ENCODE measurements around the gene FNTB. TPM values are rescaled to one million over a fixed set of nuclear protein-coding genes. Genes with fewer than 3 reads are reported as not detected.
A peak's percentile ranks its signal among the peaks of the same experiment; 100 is the strongest.

The FNTB gene
- total and polyA plus RNA-seq, 9 of the 15 experiments (the other 6 are each of a cell fraction or from before 2014, with no cell fraction given) = 6.9 to 23.2 (median 12.2) TPM

DNA sequence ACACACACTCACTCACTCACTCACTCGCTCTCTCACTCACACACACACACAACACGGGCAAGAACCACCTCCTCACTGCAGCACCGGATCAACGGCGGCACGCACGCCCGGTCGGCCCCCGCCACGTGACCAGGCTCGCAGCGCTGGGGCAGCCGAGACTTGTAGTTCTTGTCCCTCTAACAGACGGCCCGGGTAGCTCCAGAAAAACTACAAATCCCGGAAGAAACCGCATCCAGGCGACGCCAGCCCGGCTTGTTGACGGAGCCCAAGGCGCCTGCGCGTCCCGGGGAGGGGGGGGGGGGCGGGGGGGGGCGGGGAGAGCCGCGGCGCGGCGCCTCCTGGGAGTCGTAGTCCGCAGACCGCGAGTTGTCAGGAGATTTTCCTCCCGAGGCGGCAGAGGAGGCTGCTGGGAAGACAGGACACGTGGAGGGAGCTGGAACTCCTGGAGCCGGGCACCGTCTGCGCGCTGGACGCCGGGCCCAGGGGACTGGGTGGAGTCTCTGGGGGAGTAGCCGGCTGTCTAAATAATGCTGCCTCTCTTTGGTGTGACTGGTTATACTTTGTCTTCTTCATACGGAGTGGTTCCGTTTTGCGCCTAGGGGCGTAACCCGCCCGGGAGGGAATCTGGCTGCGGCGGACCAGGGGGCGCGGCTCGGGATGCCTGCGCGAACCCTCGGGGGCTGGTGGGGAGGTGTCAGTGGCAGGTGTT, 115.9 kb downstream of the FNTB start, which contains the start of gene MAX (continued):
- TF ChIP-seq, protein P1, sequence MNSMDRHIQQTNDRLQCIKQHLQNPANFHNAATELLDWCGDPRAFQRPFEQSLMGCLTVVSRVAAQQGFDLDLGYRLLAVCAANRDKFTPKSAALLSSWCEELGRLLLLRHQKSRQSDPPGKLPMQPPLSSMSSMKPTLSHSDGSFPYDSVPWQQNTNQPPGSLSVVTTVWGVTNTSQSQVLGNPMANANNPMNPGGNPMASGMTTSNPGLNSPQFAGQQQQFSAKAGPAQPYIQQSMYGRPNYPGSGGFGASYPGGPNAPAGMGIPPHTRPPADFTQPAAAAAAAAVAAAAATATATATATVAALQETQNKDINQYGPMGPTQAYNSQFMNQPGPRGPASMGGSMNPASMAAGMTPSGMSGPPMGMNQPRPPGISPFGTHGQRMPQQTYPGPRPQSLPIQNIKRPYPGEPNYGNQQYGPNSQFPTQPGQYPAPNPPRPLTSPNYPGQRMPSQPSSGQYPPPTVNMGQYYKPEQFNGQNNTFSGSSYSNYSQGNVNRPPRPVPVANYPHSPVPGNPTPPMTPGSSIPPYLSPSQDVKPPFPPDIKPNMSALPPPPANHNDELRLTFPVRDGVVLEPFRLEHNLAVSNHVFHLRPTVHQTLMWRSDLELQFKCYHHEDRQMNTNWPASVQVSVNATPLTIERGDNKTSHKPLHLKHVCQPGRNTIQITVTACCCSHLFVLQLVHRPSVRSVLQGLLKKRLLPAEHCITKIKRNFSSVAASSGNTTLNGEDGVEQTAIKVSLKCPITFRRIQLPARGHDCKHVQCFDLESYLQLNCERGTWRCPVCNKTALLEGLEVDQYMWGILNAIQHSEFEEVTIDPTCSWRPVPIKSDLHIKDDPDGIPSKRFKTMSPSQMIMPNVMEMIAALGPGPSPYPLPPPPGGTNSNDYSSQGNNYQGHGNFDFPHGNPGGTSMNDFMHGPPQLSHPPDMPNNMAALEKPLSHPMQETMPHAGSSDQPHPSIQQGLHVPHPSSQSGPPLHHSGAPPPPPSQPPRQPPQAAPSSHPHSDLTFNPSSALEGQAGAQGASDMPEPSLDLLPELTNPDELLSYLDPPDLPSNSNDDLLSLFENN (IDR thresholded peaks at IDR 0.05; ENCODE audit: low read depth in 2 of 2, low read length in 2 of 2) = no peak
- TF ChIP-seq CCNT2 (IDR thresholded peaks at IDR 0.05; ENCODE audit: borderline replicate concordance, extremely low read depth, insufficient read length, low read depth, low read length) (peak; percentile 39), RBFOX2 (IDR thresholded peaks at IDR 0.05; ENCODE audit: low read depth, low read length) (peak; percentile 78), ETV6 (IDR thresholded peaks at IDR 0.05; ENCODE audit: borderline replicate concordance in 1 of 2, low read depth in 2 of 2, low read length in 1 of 2) (no peak), ETV6 (CRISPR knock-in tag; IDR thresholded peaks at IDR 0.05; ENCODE audit: borderline replicate concordance) (no peak), KAT2B (IDR thresholded peaks at IDR 0.05; ENCODE audit: low read depth, low read length) (no peak), ZNF282 (CRISPR knock-in tag; IDR thresholded peaks at IDR 0.05) (no peak), CTBP1 (IDR thresholded peaks at IDR 0.05; ENCODE audit: borderline replicate concordance) (no peak; the same call in none of the 2 replicates), PTBP1 (IDR thresholded peaks at IDR 0.05; ENCODE audit: low read depth, low read length) (no peak), SAP30 (IDR thresholded peaks at IDR 0.05; ENCODE audit: borderline replicate concordance, insufficient read depth, low read depth, low read length, poor library complexity, severe bottlenecking) (peak; percentile 70), ZFX (CRISPR knock-in tag; IDR thresholded peaks at IDR 0.05) (peak; percentile 24), ETV1 (tag; conservative IDR thresholded peaks at IDR 0.05; ENCODE audit: low read depth) (no peak), STAT5A (IDR thresholded peaks at IDR 0.05; ENCODE audit: borderline replicate concordance, low read length) (no peak), ATF1 (CRISPR knock-in tag; IDR thresholded peaks at IDR 0.05) (no peak), ATF1 (tag; IDR thresholded peaks at IDR 0.05) (peak; percentile 53; the same call in 1 of the 2 replicates), NONO (IDR thresholded peaks at IDR 0.05; ENCODE audit: low read depth in 2 of 2, low read length in 1 of 2) (no peak), CC2D1A (IDR thresholded peaks at IDR 0.05) (no peak), ZNF77 (CRISPR knock-in tag; IDR thresholded peaks at IDR 0.05) (no peak), HNRNPK (IDR thresholded peaks at IDR 0.05; ENCODE audit: low read depth, low read length, poor library complexity, severe bottlenecking) (no peak), ZNF121 (CRISPR knock-in tag; conservative IDR thresholded peaks at IDR 0.05) (no peak)
- TF ChIP-seq, protein P2, sequence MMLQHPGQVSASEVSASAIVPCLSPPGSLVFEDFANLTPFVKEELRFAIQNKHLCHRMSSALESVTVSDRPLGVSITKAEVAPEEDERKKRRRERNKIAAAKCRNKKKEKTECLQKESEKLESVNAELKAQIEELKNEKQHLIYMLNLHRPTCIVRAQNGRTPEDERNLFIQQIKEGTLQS (IDR thresholded peaks at IDR 0.05) = no peak
- TF ChIP-seq, protein P2 (CRISPR knock-in tag; conservative IDR thresholded peaks at IDR 0.05) = 0 out of 2 replicates have a peak, but pooled peaks have one; percentile 41
- TF ChIP-seq, protein P3, sequence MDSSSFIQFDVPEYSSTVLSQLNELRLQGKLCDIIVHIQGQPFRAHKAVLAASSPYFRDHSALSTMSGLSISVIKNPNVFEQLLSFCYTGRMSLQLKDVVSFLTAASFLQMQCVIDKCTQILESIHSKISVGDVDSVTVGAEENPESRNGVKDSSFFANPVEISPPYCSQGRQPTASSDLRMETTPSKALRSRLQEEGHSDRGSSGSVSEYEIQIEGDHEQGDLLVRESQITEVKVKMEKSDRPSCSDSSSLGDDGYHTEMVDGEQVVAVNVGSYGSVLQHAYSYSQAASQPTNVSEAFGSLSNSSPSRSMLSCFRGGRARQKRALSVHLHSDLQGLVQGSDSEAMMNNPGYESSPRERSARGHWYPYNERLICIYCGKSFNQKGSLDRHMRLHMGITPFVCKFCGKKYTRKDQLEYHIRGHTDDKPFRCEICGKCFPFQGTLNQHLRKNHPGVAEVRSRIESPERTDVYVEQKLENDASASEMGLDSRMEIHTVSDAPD (CRISPR knock-in tag; IDR thresholded peaks at IDR 0.05) = no peak

Measured in K562 (cell line).